Endothelial cell of umbilical vein (primary cell): ENCODE data around the gene NUMBL. TPM values are rescaled to one million over a fixed set of nuclear protein-coding genes. Genes with fewer than 3 reads are reported as not detected.

Experiments
- BruUV-seq: library from RNA; stranded (reverse); fragments of 400-500 nt; replicated peaks from 2 replicates; lab custom pipeline; 2021; lab: Mats Ljungman, UMichigan
- CTCF ChIA-PET: fragments of 300-600, 350-600 bp; sonication (Branson Sonifier 250); formaldehyde crosslinking; loops from one replicate; lab custom pipeline; 2021; ENCODE audit warnings: antibody characterized with exemption, inconsistent platforms; lab: Charles Lee
- POLR2A ChIA-PET: fragments of 300-600, 350-600 bp; sonication (Branson Sonifier 250); formaldehyde crosslinking; loops from one replicate; lab custom pipeline; 2021; ENCODE audit warnings: antibody characterized with exemption, inconsistent platforms; lab: Charles Lee
- DNase-seq: peaks from one replicate; pipeline ENCODE4 v3.0.0-alpha.2; 2011; ENCODE audit warnings: low read depth, low spot score
- FAIRE-seq: peaks from 2 replicates; lab custom pipeline; 2011; peaks lifted over from hg19 to GRCh38; lab: Jason Lieb, UNC
- H2AFZ ChIP-seq: 2 replicates; pipeline ENCODE4 v1.6.0; 2012; ENCODE audit warnings: low read depth, low read length, control low read depth, inconsistent platforms
- H3K27ac ChIP-seq: 2 replicates; pipeline ENCODE4 v1.5.1; 2011; ENCODE audit warnings: low read depth, mild to moderate bottlenecking, control low read depth, low read length, moderate library complexity; ENCODE audit not compliant: insufficient read depth
- H3K27me3 ChIP-seq, 2 experiments: 2 replicates each; pipeline versions ENCODE4 v1.6.0 to v1.6.1; 2011; ENCODE audit warnings: low read length in 2 of 2, mixed read lengths in 1 of 2; ENCODE audit not compliant: control insufficient read depth in 2 of 2, insufficient read depth in 2 of 2
- H3K36me3 ChIP-seq, 2 experiments: 2 replicates in 1 of 2; 3 replicates in 1 of 2; pipeline ENCODE4 v1.5.1; 2011; ENCODE audit warnings: low read length in 2 of 2, mild to moderate bottlenecking in 1 of 2, moderate library complexity in 1 of 2; ENCODE audit not compliant: control insufficient read depth in 2 of 2, insufficient read depth in 2 of 2; ENCODE audit errors: extremely low read depth in 1 of 2
- H3K4me1 ChIP-seq: 3 replicates; pipeline ENCODE4 v1.5.1; 2011; ENCODE audit warnings: mild to moderate bottlenecking, low read length; ENCODE audit not compliant: control insufficient read depth, insufficient read depth; ENCODE audit errors: extremely low read depth
- H3K4me2 ChIP-seq: 2 replicates; pipeline ENCODE4 v1.6.1; 2011; ENCODE audit warnings: low read length, control low read depth, mixed read lengths; ENCODE audit not compliant: insufficient read depth
- H3K4me3 ChIP-seq, 3 experiments: fragments of 200-600 bp in 1 of 3; sonication (generic), shearing (Covaris generic) in 1 of 3; replicated peaks in 1 of 3; 2 replicates each; pipeline ENCODE4 v1.5.1; 2011 to 2016; ENCODE audit warnings: control low read depth in 3 of 3, low read length in 3 of 3, mild to moderate bottlenecking in 2 of 3, inconsistent platforms in 1 of 3, low read depth in 1 of 3, moderate library complexity in 1 of 3; ENCODE audit not compliant: insufficient read depth in 1 of 3
- H3K79me2 ChIP-seq: 2 replicates; pipeline ENCODE4 v1.6.0; 2012; ENCODE audit warnings: low read length, inconsistent platforms; ENCODE audit not compliant: control insufficient read depth, insufficient read depth
- H3K9ac ChIP-seq: replicated peaks from 2 replicates; pipeline ENCODE3; 2011; ENCODE audit warnings: low read length, control low read depth; ENCODE audit not compliant: insufficient read depth; ENCODE audit errors: extremely low read depth
- H3K9me1 ChIP-seq: replicated peaks from 3 replicates; pipeline ENCODE4 v1.6.0; 2011; ENCODE audit warnings: mild to moderate bottlenecking, low read length; ENCODE audit not compliant: control insufficient read depth, insufficient read depth; ENCODE audit errors: extremely low read depth
- H3K9me3 ChIP-seq: replicated peaks from 2 replicates; pipeline ENCODE4 v1.5.1; 2012; ENCODE audit warnings: low read length, inconsistent platforms; ENCODE audit not compliant: control insufficient read depth, insufficient read depth
- H4K20me1 ChIP-seq: replicated peaks from 2 replicates; pipeline ENCODE3; 2011; ENCODE audit warnings: mild to moderate bottlenecking, low read length; ENCODE audit not compliant: control insufficient read depth, insufficient read depth; ENCODE audit errors: extremely low read depth
- EZH2 ChIP-seq: IDR thresholded peaks from 2 replicates; pipeline ENCODE4 v1.6.1; 2012; ENCODE audit warnings: borderline replicate concordance, low read depth, mild to moderate bottlenecking, moderate library complexity, low read length, inconsistent platforms; ENCODE audit not compliant: severe bottlenecking
- GATA2 ChIP-seq: IDR thresholded peaks from 2 replicates; pipeline ENCODE4 v1.7.0; 2011; ENCODE audit warnings: low read depth, mild to moderate bottlenecking, moderate library complexity, mixed read lengths, low read length; ENCODE audit not compliant: insufficient read length, insufficient read depth
- MYC ChIP-seq: IDR thresholded peaks from one replicate; pipeline ENCODE4 v1.6.1; 2011; ENCODE audit warnings: mild to moderate bottlenecking, low read depth, low read length
- POLR2A ChIP-seq: IDR thresholded peaks from 2 replicates; pipeline ENCODE4 v1.6.1; 2012; ENCODE audit warnings: low read depth, mild to moderate bottlenecking, control low read depth, low read length
- POLR2AphosphoS5 ChIP-seq: IDR thresholded peaks from 2 replicates; pipeline ENCODE4 v1.6.1; 2012; ENCODE audit warnings: low read depth, mild to moderate bottlenecking, control low read depth, low read length, moderate library complexity; ENCODE audit not compliant: insufficient read depth
- dilution Hi-C: fragments of 300-500 bp; cut with MboI; formaldehyde crosslinking; loops from one replicate; pipeline ENCODE4 v1.15.0; 2019; ENCODE audit warnings: low sequenced_read_pairs; ENCODE audit not compliant: extremely low pct_ligation_motif_present
- intact Hi-C: fragments of 100-400 bp; cut with micrococcal nuclease; formaldehyde crosslinking; loops from one replicate; pipeline ENCODE4 v1.10.0; 2022
- polyA plus RNA-seq, 4 experiments: library from polyadenylated mRNA; depleted of rRNA in 3 of 4; stranded (reverse) in 3 of 4; unstranded in 1 of 4; fragments of >200 nt; gene quantifications; 2 replicates each; pipeline versions ENCODE4 v1.2.1 to v1.2.3, GENCODE V29; 2011 to 2012; ENCODE audit warnings: missing spikeins in 1 of 4
- total RNA-seq: library from RNA; stranded (reverse); gene quantifications from 2 replicates; pipeline ENCODE4 v1.2.3, GENCODE V29; 2021
- TF ChIP-seq, protein P1 (sequence below): IDR thresholded peaks from 2 replicates; pipeline ENCODE4 v1.6.1; 2011; ENCODE audit not compliant: insufficient read depth, insufficient read length
- TF ChIP-seq, protein P2 (sequence below), 2 donors: IDR thresholded peaks; 1 replicate in 1 of 2; 2 replicates in 1 of 2; pipeline ENCODE4 v1.5.1; 2011; ENCODE audit warnings: low read length in 2 of 2, mild to moderate bottlenecking in 2 of 2, moderate library complexity in 2 of 2, control low read depth in 1 of 2, inconsistent platforms in 1 of 2, low read depth in 1 of 2; ENCODE audit not compliant: insufficient read depth in 1 of 2; ENCODE audit errors: extremely low read depth in 1 of 2

The NUMBL gene
- total and polyA plus RNA-seq, 2 donors (not counting 3 experiments of a cell fraction or from before 2014, with no cell fraction given), result 21.5 to 46.7 TPM

DNA sequence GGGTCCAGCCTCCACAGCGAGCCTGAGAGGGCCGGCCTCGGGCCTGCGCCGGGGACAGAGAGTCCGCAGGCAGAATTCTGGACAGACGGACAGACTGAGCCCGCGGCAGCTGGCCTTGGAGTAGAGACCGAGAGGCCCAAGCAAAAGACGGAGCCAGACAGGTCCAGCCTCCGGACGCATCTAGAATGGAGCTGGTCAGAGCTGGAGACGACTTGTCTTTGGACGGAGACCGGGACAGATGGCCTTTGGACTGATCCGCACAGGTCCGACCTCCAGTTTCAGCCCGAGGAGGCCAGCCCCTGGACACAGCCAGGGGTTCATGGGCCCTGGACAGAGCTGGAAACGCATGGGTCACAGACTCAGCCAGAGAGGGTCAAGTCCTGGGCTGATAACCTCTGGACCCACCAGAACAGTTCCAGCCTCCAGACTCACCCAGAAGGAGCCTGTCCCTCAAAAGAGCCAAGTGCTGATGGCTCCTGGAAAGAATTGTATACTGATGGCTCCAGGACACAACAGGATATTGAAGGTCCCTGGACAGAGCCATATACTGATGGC, 27.0 kb upstream of the NUMBL start:
- Histone ChIP-seq H3K4me3 (peak overlapping the region; percentile 34 to 78 (median 53)), H3K36me3 (no peaks in the 10 kb centered on the region), H3K4me2 (peak overlapping the region; percentile 82), H3K27me3 (no peaks in the 10 kb centered on the region), H3K9ac (peak overlapping the region; percentile 81), H4K20me1 (no peaks in the 10 kb centered on the region), H3K27ac (peak overlapping the region; percentile 94), H2AFZ (no peak overlapping the region), H3K4me1 (peaks cover 58% of the 10 kb centered on the region), H3K9me3 (no peaks in the 10 kb centered on the region), H3K79me2 (peaks cover 39% of the 10 kb centered on the region), H3K9me1 (no peaks in the 10 kb centered on the region)
- intact Hi-C loops, result loop anchor here (1.0 to 2.0 kb wide), 3 partner anchors 33 to 81 kb away; partner anchors contain the start of genes ACTMAP, EGLN2 and RAB4B
- BruUV-seq, result TSS peak; percentile 13
- dilution Hi-C loops, result no loop called here
- ChIA-PET POLR2A (interaction anchor here (1.4 to 2.2 kb wide), 2 partner anchors 33 to 61 kb away, joined by 5 to 9 read pairs; partner anchors contain the start of genes ACTMAP, RAB4B and SNRPA), CTCF (interaction anchor here (1.3 to 2.2 kb wide), 4 partner anchors 33 to 90 kb away, joined by 5 to 13 read pairs (median 7); partner anchors contain the start of genes ACTMAP and RAB4B)
- FAIRE-seq, result peak; percentile 48
- no peak for DNase-seq
- TF ChIP-seq POLR2A (peak; percentile 45), GATA2 (no peak)
- TF ChIP-seq, protein P1, sequence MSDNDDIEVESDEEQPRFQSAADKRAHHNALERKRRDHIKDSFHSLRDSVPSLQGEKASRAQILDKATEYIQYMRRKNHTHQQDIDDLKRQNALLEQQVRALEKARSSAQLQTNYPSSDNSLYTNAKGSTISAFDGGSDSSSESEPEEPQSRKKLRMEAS, result no peak

DNA sequence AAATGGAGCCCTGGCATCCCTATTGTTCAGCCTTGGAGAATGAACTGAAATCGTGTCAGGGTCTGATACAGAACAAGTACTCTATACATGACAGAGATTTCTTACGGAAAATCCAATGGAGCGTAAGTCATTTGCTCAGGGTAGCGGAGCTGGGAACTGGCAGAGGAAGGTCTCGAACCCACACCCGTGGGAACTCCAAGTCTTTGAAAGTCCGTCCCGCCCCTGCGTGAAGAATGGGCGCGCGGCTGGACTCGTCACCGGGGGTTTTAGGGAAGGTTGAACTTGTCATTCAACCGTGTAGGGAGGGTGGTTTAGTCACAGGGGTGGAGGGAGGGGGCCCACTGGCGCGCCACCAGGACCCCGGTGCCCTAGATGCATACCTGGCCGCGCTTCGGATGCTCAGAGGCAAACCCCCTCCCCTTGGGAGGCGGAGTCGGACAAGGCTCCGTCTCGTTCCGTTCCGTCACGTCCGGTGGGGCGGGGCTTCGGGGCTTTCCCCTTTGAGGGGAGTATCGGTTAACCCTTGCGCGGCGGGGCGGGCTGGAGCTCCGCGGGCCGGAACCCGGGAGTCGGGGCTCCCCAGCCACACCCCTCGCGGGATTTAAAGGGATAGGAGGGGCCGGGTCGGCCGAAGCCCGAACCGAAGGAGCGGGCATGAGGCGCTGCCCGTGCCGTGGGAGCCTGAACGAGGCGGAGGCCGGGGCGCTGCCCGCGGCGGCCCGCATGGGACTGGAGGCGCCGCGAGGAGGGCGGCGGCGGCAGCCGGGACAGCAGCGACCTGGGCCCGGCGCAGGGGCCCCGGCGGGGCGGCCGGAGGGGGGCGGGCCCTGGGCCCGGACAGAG, 26.3 kb upstream of the NUMBL start, which contains the start of the genes COQ8B and ITPKC:
TSS of gene COQ8B (minus strand) at position 405 of the 843 bp plus-strand sequence. CDS start 2,254 bp downstream, outside the sequence.
TSS of gene ITPKC (plus strand) at position 631 of the 843 bp plus-strand sequence. CDS start at position 655, 24 bp downstream.
- Histone ChIP-seq H3K79me2 (peaks cover 39% of the 10 kb centered on the region), H3K4me3 (peak within 1 kb of the TSS; percentile 39 to 78 (median 53)), H3K27ac (peak within 1 kb of the TSS; percentile 94), H3K36me3 (no peaks in the 10 kb centered on the region), H3K4me1 (peaks cover 51% of the 10 kb centered on the region), H3K9me3 (no peaks in the 10 kb centered on the region), H2AFZ (peak within 1 kb of the TSS; percentile 69), H4K20me1 (no peaks in the 10 kb centered on the region), H3K27me3 (no peaks in the 10 kb centered on the region), H3K9me1 (no peaks in the 10 kb centered on the region), H3K9ac (peak within 1 kb of the TSS; percentile 81), H3K4me2 (peak within 1 kb of the TSS; percentile 82)
- no peak for FAIRE-seq
- peak; percentile 97 for DNase-seq
- dilution Hi-C loops, result no loop called here
- TSS peak; percentile 54 for BruUV-seq
- CTCF ChIA-PET, result interaction anchor here (0.7 to 2.2 kb wide), 8 partner anchors 15 to 428 kb away, joined by 3 to 13 read pairs (median 5); partner anchors contain the start of genes ACTMAP, EGLN2 and RAB4B
- TF ChIP-seq EZH2 (no peak), POLR2AphosphoS5 (peak; percentile 67), POLR2A (peak; percentile 62), MYC (no peak)
- TF ChIP-seq, protein P2, sequence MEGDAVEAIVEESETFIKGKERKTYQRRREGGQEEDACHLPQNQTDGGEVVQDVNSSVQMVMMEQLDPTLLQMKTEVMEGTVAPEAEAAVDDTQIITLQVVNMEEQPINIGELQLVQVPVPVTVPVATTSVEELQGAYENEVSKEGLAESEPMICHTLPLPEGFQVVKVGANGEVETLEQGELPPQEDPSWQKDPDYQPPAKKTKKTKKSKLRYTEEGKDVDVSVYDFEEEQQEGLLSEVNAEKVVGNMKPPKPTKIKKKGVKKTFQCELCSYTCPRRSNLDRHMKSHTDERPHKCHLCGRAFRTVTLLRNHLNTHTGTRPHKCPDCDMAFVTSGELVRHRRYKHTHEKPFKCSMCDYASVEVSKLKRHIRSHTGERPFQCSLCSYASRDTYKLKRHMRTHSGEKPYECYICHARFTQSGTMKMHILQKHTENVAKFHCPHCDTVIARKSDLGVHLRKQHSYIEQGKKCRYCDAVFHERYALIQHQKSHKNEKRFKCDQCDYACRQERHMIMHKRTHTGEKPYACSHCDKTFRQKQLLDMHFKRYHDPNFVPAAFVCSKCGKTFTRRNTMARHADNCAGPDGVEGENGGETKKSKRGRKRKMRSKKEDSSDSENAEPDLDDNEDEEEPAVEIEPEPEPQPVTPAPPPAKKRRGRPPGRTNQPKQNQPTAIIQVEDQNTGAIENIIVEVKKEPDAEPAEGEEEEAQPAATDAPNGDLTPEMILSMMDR (IDR thresholded peaks at IDR 0.05; ENCODE audit: extremely low read depth in 1 of 2, insufficient read depth in 1 of 2, low read depth in 1 of 2, low read length in 2 of 2), result no peak
- intact Hi-C loops, result loop anchor here (1.0 to 2.0 kb wide), 3 partner anchors 34 to 82 kb away; partner anchors contain the start of genes ACTMAP, EGLN2 and RAB4B
- POLR2A ChIA-PET, result interaction anchor here (1.4 to 2.2 kb wide), 2 partner anchors 34 to 61 kb away, joined by 5 to 9 read pairs; partner anchors contain the start of genes ACTMAP, RAB4B and SNRPA
